GM19438 (cell line): Measurements from ENCODE around the gene USH1C.

Experiments used
- ATAC-seq: cut with Tn5 transposase; IDR thresholded peaks from one replicate; pipeline ENCODE4 v1.9.1; 2021; ENCODE audit warnings: low read depth; ENCODE audit not compliant: unreplicated experiment

Gene USH1C

DNA sequence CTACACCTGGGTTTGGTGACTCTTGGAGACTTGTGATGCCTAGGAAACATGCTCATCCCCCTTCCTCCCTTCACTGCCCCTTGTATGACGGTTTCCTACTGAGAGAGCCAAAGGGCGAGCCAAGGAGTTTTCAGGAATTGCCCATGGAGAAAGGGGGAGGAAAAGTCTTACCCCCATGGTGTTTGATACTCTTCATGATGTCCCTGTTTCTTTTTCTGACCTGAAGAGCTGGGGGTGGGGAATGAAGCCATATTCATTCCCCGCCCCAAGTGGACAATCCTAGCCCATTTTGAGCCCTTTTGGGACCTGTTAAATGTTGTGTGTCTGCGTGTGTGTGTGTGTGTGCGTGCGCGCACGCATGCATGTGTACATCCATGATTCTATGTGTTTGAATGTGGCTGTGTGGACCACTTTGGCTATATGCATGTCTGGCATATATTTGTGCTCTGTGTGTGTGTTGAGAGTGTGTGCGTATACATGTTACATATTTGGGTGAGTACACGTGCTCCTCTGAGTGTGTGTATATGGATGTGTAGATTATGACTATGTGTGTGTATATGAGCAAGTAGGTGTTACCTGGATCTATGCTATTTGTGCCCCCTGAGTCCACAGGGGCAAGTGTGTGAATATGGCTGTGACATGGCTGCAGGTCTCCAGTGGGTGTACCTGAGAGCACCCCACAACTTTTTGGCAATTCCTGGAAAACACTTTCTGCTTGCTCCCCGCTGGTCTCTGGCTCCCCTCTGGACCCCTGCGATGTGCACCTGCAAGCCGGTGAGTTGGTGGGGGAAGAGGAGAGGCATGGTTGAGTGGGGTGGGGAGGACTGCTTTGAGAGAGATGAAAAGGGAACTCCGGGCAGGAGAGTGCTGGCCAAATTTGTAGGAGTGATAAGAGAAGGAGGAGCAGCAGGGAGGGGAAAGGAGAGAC, 27.5 kb upstream of the USH1C start:
- no peak for ATAC-seq

DNA sequence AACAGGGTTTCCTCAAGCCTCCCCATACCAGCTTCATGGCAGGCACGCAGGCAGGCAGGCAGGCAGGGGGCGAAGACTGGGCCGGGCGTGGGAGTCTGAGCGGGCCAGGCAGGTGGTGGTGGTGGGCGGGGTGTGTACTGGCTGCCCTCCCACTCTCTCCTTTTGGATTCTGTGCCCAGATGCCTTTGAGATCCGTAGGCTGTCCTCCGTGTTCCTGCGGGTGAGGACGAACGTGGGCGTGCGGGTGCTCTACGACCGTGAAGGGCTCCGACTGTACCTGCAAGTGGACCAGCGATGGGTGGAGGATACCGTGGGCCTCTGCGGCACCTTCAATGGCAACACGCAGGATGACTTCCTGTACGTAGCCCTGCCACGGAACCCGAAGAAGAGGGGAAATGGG, 25.8 kb upstream of the USH1C start:
- ATAC-seq = no peak

DNA sequence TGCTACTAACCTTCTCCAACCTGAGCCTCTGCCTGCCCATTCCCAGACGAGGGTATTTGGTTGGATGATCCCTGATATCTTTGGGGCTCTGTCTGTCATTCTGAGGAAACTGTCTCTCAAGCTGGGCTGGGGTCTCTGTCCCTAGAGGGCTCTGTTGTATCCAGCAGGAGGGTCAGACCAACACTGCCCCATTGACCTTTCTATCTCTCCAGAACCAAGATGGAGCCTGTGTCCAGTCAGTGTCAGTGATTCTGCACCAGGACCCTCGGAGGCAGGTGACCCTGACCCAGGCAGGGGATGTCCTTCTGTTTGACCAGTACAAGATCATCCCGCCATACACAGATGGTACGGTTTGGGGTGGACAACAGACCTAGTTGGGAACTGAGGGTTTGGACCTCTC, 24.7 kb upstream of the USH1C start:
- no peak for ATAC-seq

DNA sequence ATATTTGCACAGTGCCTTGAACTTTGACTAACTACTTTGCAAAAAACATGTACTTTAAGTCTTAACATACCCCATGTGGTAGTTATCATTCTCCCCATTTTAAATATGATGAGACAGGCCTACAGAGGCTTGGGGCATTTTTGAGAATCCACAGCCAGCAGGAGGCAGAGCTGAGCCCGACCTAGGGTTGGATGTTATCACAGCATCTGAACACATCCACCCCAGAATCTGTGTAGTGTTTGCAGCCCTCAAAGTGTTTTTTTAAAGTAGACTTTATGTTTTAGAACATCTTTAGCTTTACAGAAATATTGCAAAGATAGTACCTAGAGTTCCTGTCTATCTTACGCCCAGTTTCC, 20.4 kb upstream of the USH1C start:
- no peak for ATAC-seq

DNA sequence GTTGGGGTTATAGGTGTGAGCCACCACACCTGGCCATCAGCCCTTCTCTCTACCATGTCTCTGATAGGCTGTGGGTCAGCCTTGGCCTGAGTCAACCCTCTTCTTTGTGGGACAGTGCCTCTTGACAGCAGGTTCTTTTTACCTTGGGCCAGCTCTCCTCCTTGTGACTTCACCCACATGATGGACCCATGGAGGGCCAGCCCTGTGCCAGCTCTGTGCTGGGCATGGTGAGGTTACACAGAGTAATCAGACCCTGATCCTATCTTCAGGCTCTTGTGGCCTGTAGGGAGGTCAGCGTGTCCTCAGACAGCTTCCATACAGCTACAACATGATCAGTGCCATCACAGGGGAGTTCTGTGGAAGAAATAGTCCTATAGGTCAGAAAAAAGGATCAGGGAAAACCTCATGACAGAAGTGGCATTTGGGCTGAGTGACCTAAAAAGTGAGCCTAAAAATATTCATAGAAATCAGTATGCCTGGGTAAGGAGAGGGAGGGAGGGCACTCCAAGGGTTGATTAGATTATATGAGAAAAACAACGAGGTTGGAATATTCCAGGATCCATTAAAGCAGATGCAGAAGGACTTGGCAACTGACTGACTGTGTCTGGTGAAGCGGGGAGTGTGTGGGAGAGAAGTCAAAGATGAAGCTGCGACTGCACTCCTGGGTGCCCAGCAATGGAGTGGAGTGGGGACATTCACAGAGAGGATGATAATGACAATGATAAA, 19.9 kb upstream of the USH1C start:
- ATAC-seq = no peak

DNA sequence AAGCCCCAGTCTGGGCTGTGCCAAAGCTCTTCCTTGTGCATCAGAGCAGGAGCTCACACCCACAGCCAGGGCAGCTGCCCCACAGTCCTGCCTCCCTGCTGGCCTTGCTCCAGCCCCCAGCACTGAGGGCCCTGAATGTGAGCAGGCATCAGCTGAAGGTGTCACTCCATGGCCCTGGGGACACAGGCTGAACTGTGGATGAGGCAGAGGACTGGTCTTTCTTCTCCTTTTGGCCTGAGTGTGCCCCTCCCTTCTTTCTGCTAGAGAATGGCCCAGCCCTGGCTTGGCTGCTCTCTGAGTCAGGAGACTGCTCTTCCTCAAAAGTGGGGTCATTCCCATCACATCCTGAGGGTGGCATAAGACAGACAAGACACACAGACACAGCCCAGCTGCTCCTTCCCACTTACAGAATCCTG, 19.0 kb upstream of the USH1C start:
- no peak for ATAC-seq

DNA sequence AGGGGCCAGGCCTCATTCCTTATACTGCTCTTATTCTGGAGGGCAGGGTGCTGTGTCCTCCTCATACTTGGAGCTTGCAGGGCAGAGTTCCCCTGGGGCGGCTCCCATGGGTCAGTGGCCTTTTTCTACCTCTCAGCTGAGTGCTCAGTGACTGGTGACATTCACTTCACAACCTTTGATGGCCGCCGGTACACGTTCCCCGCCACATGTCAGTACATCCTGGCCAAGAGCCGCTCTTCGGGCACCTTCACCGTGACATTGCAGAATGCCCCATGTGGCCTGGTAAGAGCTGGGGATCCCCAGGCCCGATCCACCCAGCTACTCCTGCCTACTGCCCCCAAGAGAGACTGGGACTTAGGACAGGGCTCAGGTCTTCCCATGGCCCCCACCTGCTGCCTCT, 17.3 kb upstream of the USH1C start:
- ATAC-seq = no peak

DNA sequence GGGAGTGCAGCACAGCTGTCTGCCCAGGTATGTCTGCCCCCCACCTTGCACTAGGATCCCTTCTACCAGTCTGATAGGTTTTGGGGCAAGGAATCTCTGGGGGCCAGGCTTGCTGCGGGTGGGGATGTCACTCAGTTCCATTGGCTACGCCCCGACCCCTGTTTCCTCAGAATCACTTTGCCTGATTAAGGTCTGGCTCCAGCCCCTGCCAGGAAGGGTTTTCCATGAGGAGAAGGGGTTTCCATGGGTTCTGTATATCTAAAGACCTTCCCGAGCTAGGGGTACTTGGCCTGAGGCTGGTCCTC, 16.8 kb upstream of the USH1C start:
- ATAC-seq = no peak

DNA sequence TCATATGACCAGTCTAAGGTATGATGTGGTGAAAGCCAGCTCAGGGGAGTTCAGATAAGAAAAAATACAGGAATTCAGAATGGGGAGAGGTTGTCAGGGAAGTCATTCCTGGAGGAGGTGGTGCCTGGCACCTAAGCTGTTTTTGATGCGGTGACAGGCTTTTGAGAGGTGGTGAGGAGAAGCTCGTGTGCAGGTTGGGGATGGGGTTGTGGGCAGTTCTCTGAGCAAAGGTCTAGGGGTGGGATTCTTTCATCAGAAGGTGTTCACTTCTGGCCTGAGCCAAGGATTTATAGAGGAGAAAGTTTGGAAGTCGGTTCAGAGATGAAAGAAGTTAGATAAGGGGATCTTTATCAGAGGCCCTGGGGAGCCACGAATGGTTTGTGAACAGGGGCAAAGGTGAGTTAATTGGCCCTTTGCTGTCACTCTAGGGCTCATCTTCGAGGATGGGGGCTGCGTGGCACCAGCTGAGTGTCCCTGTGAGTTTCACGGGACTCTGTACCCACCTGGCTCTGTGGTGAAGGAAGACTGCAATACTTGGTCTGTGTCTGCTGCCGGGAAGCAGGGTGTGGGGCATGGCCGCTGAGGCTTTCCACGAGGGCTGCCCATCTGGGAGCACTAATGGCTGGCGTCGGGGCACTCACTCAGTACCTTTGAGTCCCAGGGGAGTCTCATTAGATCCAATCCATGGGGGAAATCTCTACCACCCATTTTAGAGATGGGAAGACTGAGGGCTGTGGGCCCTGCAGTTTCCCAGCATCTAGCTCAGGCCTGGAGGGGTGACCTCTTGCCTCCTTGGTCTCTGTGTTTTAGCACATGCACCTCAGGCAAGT, 16.3 kb upstream of the USH1C start:
- ATAC-seq = no peak

DNA sequence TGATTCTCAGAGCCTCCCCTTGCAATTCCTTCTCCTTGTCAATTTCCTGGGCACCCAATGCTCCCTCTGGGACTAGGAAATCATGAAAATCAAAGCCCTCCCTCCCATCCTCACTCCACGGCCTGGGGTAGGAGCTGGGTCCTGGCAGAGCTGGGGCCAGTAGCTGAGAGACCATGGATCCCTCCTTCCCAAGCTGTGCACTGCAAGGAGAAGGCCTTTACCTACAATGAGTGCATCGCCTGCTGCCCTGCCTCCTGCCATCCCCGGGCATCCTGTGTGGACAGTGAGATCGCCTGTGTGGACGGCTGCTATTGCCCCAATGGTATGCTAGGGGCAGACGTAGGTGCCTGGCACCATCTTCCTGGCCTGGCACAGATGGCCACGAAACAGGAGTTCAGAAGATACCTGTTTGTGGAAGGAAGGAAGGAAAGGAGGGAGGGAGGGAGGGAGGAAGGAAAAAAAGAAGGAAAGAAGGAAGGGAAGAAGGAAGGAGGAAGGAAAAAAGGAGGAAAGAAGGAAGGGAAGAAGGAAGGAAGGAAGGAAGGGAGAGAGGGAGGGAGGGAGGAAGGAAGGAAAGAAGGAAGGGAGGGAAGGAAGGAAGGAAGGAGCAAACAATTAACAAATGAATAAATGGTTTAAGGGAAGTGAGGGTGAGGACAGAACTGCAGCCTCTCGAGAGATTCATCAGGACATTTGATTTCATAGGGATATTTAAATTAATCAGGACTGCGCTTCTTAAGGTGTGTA, 15.3 kb upstream of the USH1C start:
- no peak for ATAC-seq

DNA sequence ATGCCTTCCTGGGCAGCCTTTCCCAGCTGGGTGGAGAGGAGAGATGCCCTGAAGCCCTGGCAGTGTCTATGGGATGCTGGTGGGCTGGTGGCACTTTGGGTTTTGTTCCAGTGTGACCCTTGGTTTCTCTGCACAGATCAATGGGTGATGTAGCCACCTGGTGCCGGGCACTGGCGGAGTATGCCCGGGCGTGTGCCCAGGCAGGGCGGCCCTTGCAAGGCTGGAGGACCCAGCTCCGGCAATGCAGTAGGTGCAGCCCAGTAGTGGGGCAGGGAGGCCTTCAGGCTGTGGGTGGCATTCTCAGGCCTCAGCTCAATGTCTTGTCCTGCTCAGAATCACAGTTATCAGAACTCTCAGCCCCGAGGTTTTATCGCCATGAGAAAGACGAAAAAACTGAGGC, 14.7 kb upstream of the USH1C start:
- ATAC-seq = no peak

DNA sequence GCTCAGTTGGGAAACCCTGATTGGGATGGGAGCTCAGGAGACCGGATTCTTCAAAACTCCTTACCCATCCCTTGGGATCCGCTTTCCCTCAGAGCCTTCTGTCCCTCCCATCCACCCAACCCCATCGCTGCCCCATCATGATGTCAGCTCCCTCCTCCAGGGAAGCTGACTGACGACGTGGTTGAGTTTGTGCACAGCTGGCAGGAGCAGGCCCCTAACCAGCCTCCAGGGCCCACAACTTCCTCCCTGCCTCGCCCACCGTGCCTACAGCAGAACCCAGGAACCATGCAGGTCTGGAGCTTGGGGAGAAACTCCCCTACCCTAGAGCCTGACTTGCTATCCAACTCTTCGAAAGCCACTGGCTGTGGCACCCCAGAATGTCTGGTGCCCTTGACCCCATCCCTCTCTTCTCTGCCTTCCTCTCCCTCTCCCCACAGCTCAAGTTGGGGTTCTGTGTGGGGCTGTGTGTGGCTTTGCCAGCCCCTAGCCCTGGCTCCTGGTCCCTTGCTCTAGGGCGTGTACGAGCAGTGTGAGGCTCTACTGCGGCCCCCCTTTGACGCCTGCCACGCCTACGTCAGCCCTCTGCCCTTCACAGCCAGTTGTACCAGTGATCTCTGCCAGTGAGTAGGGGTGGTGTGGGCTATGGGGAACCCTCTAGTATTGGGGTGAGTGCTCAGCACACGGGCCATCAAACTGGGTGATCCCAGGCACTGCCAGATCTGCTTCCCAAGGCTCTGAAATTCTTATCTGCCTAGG, 14.0 kb upstream of the USH1C start:
- no peak for ATAC-seq

DNA sequence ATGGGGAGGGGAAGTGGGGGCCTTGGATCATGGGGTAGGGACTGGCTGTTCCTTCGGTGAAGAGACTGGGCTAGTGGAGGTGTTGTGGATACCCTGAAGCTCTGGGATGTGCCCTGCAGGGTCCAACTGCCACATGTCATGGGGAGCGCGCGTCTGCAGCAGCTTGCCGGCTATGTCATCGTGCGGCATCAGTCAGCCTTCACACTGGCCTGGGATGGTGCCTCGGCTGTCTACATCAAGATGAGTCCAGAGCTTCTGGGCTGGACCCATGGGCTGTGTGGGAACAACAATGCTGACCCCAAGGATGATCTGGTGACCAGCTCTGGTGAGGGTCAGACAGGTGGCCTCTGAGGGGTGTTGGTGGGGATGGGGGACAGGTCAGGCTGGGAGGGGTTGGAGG, 12.8 kb upstream of the USH1C start:
- ATAC-seq = no peak

DNA sequence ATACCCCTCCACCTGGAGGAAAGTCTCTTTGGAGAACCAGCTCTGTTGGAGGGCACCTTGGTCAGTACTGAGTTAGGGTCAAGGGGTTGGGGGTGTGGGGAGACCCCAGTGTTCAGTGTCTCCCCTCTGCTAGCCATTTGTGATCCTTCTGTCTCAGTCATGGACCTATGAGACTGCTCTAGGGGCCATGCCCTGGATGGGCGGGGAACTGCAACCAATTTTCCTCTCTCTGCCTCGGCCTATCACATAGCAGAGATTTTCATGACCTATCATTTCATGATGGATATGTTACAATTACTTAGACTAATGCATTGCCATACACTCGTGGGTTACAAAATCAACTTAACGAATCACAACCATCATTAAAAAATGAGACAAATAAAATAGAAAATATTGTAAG, 10.3 kb upstream of the USH1C start:
- ATAC-seq = no peak

DNA sequence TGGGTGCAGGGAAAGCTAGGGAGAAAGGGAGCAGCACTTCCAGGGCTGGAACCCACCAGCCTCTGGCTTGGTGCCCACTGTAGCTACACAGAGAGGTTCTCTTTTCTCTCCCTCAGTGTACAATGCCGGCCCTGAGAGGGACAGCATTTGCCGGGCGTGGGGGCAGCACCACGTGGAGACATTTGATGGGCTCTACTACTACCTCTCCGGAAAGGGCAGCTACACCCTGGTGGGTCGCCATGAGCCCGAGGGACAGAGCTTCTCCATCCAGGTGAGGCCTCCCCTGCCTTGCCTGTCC, 9.0 kb upstream of the USH1C start:
- ATAC-seq = no peak

DNA sequence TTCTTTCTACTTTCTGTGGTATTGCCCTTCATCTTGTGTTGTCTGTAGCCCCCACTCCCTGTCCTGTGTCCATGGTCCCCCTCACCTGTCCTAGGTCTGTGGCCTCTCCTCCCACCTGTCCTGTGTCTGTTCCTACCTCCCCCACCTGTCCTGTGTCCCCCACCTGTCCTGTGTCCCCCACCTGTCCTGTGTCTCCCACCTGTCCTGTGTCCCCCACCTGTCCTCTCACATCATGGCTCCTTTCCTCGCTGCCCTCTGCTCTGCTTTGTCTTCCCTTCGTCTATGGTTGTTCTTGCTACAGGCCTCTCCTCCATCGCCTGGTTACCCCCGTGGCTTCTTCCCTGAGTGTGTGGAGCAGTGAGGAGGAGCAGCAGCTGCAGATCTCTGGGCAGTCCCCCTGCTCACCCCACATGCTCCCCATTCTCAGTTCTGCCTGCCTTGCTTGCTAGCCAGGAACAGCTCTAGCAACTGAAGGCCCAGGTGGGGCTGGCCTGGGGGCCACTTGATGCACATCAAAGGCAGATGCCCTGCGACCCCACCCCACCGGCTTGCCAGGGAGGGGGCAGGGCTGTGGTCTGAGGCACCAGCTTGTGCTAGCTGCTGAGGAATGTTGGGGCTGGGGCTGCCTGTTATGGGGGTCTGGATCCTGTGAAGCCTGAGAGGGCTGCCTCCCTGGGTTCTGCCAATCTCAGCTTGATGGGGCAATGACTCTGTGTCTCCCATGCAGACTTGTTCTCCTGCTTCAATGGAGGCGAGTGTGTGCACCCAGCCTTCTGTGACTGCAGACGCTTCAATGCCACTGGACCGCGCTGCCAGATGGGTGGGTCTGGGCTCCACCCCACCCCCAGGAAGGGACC, 8.4 kb upstream of the USH1C start:
- ATAC-seq = no peak

DNA sequence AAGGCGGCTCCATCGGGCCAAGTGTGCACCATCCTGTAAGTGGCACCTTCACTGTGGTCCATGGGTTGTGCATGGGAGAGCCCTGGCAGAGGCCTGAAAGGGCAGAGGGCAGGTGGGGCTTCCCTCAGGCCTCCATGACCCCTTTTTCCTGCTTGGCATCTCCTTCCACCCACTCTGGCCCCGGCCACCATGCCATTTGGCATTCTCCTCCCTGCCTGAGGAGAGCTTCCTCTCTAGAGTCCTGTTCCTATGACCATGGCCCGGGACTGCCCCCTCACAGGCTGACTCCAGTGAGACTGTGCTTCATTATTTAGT, 7.8 kb upstream of the USH1C start:
- no peak for ATAC-seq

DNA sequence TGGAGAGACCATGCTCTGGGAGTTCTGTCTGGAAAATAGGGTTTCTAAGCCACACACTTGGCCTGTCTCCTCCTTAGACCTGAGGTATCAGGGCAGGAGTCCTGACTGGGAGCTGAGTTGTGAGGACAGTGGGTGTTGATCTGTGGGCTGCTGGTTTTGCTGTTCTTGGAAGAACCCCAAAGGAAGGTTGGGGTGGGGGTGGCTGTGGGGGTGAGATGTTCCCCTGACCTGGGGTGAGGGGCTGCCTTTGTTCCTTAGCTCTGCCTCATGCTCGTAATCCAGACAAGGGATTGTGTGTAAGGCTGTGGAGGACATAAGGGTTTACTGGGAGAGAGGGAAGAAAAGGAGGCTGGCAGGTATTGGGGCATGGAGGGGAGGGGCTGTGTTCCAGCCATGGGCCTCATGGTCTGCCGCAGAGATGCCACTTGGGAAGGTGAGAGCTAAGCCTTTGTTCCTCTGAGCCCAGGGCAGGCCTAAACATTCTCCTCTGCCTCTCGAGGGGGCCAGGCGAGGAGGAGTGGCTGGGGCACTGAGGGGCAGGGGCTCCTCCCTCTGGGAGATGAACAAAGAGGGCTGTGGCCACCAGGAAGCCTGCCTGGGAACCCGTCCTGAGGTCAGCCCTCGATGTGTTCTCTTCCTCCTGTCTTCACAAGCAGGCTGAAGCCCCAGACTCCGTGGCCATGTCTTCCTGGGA, 7.3 kb upstream of the USH1C start:
- ATAC-seq = no peak
